NOMO-1 treated with DMSO at 0.1 percent for 48 hours (cell line): ENCODE results near the gene SLC5A2.
"Not testable (repeated sequence)": the region's sequence is repeated elsewhere in the genome, so short reads cannot be mapped to it uniquely, and the experiment has no call there.

Experiments used
- DNase-seq: peaks from one replicate; lab custom pipeline; 2025; ENCODE audit not compliant: unreplicated experiment; lab: John Stamatoyannopoulos, UW

The SLC5A2 gene

DNA sequence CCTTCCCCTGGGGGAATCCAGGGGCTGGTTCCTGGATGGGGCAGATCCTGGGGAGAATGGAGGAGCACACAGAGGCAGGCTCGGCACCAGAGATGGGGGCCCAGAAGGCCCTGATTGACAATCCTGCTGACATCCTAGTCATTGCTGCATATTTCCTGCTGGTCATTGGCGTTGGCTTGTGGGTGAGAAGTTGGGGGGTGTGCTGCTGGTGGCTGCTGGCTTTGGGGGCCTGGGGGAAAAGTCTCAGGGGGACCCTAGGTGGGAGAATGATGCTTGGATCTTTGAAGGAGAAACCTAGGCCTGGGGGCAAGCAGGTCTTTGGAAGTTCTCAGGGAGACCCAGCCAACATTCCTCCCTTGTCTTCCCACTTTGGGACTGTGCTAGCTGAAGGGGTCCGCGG, at the start of gene SLC5A2:
SLC5A2 (plus strand) TSS at position 43 of the 400 bp plus-strand sequence; CDS start at position 57, 14 bp downstream.
- DNase-seq: no peak

DNA sequence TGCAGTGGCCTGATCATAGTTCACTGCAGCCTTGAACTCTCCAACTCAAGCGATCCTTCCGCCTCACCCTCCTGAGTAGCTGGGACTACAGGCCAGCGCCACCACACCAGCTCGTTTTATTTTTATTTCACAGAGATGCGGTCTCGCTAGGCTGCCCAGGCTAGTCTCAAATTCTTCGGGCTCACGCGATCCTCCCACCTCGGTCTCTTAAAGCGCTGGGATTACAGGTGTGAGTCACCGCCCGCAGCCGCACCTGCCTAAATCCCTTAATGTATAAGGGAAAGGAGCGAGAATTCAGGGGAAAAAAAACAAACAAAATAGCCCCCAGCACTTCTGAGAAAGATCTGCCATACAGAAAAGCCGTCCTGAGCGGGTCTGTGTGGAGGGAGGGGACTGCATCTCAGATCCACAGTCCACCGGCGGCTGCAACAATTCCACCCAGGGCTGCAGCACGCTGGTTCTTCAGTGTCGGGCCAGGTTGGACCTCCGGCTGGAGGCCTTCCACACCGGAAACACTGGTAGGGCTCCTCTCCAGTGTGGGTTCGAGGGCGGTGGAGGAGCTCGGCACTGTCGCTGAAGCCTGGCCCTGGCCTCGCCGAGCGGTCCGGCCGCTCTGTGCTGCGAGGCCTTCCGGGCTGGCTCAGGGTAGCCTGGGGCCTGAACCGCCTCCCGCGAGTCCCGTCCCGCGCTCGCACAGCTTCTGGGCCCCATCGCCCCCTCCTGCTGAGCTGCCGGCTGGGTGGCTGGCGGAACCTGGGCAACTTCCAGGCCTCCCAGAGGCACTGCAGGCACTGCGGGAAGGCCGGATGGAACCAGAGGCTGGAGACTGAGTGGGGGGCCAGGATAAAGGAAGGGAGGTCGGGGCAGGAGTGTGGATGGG, 47.3 kb upstream of the SLC5A2 start:
- no peak for DNase-seq

DNA sequence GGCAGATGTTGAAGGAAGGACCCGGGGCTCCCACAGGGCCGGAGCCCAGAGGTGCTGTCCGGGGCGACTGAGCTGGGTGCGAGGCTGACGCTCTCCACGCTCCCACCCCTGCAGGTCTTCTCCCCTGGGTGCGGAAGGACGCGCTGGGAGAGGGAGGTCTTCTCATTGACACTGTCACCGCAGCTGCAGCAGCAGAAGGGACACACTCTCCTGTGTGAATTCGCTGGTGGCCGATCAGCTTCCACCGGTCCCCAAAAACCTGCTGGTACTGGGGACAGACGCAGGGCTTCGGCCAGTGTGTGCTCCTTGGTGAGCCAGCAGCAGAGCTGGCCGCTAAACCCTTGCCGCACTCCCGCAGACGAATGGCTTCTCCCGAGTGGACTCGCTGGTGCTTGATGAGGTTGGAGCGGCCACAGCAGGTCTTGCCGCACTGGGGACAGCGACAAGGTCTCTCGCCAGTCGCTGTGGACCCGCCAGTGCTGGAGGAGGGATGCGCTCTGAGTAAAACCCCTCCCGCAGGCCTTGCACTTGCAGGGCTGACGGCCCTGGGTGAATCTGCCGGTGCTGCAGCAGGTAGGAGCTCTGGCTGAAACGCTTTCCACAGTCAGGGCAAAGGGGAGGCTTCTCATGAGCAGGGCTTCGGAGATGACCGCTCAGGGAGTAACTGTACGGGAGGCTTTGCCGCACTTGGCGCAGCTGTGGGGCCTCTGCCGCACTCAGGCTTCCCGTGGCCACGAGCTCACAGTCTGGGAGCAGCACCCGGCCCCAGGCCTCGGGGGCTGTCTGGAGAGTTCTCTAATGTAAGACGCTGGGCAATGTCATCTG, 46.5 kb upstream of the SLC5A2 start:
- no peak for DNase-seq

DNA sequence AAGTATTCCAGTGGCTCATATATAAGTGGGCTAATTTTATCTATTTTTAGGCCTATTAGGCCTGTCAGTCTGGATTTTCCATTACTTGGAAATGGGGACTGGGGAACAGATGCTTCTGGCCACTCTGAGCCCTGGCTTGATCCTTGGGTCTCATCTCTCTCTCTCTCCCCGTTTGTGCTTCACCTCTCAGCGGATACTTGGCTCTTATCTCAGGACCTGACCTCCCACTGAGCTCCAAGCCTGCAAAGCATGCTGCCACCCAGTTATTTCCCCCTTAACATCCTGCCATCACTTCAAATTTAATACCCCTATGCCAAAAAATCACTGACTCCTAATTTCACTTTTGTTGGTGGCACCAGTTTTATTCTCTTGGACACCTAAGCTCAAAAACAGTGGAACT, 44.5 kb upstream of the SLC5A2 start:
- DNase-seq: no peak

DNA sequence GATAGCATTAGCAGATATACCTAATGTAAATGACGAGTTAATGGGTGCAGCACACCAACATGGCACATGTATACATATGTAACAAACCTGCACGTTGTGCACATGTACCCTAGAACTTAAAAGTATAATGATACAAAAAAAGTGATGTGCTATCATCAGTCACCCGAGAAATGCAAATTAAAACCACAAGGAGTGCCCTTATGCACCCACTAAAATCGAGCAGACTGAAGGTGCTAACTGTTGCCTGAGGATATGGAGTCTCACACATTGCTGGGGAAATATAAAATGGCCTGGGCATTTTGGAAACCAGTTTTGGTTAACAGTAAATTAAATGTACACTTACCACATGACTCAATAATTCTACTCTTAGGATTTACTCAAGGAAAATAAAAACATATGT, 43.9 kb upstream of the SLC5A2 start:
- DNase-seq: not testable (repeated sequence)

DNA sequence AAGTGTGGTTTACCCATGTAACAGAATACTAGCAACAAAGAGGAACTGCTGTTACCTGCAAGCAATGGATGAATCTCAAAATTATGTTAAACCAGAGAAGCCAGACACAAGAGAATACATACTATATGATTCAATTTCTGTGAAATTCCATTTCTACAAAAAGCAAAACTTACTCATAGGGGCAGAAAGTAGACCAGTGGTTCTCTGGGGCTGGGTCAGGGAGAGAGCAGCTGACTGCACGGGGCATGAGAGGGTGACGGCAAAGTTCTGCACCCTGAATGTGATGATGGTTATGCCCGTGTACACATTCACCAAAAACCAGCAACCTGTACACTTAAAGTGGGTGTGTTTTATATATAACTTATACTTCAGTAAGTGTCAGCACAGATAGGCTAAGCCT, 43.4 kb upstream of the SLC5A2 start:
- DNase-seq: no peak

DNA sequence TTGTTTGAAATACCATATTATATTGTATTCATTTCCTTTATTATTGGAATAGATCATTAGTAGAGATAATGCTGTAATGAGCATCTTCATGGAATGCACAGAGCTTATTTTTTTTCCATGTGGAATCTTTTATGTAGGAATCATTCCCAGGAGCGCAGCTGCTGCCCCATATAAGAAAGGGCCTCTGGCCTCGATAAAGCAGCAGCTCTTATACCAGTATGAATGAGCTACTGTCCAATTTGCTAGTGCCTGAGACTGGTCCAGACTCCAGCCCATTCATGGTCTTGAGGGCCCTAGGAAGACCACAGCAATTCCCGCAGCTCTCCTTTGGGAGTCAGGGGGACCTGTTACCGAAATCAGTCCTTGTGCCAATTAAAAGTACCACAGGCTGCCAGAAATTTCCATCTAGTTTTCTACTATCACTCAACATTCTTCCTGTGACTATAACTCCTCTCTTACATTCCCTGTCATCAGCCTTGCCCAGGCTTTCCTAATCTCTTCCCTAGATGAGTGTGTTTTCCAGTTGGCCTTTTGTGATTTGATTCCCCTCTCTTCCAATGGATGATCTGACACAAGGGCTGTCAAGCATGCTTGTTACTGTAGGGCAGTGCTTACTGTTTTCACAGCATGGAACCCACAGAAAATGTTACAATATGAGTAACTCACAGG, 42.3 kb upstream of the SLC5A2 start:
- no peak for DNase-seq

DNA sequence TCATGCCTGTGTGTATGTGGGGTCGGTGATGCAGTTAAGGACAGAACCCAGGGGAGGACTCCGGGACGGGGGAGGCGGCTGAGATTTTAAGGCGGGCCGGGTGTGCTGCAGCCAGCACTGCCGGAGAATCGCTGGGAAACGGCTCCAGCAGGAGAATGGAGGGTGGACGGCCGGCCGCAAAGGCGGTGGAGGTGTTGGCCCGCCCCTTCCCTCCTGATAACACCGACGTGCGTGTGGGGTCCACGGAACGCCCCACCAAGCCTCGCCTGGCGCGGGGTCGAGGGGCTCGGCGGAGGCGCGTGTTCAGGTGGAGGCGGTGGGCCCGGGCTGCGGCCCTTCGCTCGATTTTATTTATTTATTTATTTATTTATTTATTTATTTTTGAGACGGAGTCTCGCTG, 41.0 kb upstream of the SLC5A2 start:
- no peak for DNase-seq

DNA sequence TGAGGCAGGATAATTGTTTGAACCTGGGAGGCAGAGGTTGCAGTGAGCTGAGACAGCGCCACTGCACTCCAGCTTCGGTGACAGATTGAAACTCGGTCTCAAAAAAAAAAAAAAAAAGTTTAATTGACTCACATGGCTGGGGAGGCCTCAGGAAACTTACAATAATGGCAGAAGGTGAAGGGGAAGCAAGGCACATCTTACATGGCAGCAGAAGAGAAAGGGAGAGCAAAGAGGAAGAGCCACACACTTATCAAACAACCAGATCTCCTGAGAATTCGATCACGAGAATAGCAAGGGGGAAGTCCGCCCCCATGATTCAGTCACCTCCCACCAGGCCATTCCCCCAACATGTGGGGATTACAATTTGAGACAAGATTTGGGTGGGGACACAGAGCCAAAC, 37.0 kb upstream of the SLC5A2 start:
- DNase-seq: not testable (repeated sequence)

DNA sequence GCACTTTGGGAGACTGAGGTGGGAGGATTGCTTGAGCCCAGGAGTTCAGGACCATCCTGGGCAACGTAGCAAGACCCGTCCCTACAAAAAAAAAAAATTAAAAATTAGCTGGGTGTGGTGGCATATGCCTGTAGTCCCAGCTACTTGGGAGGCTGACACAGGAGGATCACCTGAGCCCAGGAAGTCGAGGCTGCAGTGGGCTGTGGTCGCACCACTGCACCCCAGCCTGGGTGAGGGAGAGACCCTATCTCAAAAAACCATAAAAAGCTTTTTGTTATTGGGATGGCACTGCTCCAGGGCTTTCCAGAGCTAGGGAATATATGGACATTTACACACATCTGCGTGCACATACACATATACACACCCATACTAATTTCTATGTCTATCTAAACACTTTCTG, 31.7 kb upstream of the SLC5A2 start:
- no peak for DNase-seq

DNA sequence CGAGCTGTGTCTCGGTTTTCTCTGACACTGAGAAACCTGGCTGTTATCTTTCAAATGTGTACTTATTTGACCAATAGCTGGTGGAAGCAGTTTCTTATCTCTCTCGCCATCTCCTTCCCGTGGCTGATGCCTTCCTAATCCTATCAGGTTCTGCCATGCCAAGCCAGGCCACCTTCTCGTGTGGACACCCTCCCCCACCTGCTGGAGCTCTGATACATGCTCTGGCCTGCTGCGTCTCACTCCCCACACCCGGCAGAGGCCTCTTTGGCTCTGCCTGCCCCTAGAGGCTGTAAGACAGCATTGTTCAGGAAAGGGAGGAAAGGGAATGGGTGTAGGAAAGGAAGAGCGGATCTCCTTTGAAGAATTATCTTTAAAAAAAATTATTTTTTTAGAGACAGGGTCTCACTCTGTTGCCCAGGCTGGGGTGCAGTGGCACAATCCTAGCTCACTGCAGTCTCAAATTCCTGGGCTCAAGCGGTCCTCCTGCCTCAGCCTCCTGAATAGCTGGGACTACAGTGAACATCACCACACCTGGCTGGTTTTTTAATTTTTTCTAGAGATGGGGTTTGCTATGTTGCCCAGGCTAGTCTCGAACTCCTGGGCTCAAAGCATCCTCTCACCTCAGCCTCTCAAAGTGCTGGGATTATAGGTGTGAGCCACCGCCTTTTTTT, 31.1 kb upstream of the SLC5A2 start:
- no peak for DNase-seq

DNA sequence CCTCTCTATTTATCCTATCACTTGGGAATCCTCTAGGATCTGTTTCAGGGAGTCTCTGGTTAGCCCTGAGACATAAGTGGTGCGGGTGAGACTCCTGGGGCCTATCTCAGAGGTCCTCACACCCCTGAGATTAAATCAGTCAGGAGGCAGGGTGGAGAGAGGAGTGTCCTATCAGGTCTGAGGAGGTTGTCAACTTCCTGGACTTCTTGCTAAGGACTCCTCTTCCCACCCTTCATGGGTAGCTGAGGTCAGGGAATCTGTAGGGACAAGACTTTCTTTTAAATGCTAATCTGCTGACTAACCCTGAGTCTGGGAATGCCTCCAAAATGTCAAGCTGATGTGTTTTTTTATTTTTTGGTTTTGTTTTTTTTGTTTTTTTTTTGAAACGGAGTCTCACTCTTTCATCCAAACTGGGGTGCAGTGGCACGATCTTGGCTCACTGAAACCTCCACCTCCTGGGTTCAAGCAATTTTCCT, 30.3 kb upstream of the SLC5A2 start:
- DNase-seq: no peak

DNA sequence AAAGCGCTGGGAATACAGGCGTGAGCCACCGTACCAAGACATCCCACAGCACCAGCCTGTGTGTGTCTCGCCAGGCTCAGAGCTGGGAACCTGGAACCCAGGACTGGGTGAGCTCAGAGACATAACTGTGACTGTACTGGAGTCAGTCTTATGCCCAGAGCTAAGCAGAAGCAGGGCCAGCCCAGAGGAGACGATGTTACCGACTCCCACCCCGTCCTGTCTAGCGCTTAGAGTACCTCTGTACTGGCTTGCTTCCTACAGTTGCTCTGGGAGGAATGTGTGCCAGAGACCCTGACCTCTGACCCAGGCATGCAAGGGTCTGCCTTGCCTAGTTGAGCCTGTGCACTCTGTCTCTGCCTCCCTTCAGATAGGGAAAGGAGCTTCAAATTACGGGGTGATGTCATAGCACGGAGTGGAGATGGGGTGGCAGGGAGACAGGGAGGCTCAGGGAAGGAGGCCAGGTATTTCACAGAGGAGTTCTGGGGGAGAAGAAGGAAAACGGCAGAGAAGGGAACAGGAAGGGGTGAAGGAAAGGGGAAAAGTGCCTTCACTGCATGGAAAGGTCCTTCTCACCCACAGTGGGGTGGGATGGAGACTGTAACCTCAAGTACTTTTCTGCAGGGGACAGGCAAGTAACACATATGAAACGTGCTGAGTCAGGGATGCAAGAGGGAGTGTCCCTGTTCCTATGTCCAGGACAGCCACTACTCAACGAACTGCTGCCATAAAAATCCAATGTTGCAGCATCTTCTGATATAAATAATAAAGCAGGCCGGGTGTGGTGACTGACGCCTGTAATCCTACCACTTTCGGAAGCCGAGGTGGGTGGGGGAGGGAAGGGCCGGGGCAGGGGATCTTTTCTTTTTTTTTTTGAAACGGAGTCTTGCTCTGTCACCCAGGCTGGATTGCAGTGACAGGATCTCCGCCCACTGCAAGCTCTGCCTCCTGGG, 29.4 kb upstream of the SLC5A2 start:
- peak; percentile 29 for DNase-seq

DNA sequence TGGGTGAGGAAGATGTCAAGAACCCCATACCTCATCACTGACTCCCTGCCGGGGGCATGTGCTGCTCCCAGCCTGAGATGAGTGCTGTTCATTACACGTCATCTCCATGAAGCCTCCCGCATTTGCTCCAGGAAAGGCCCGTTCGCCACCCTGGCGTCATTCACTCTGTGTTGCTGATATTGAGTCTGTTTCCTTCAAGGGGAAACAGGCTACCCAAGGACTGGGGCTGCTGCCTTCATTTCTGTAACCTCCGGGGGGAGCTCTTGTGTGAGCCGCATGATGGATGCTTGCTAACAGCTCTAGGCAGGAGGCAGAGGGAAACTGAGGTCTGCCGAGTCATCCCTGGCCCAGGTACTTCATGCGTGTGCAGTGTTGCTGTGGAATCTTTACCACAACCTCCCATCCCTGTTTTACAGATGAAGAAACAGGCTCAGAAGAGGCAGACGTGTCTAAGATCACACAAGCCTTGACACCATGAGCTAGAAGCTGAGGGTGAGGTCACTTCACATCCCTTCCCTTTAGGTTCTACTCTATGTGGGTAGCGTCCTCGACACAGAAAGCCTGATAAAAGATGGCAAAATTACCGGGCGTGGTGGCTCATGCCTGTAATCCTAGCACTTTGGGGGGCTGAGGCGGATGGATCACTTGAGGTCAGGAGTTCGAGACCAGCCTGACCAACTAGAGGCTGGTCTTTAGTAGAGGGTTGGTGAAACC, 27.2 kb upstream of the SLC5A2 start:
- no peak for DNase-seq

DNA sequence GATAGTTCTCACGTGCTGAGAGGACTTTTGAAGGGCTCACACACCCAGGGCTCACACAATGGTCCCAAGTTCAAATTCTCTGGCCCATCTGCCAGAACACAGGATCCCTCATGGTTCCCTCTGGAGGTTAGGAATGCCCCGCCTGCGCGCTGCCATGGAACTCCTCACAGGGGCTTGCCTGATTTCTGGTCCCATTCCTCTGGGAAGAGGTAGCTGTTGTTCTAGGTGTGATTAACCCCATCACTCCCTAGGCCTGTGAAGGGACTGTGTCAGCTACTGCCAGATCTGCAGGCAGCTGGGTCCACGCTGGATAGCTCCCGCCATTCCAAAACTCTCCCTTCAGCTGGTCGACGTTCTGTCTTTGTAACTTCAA, 25.9 kb upstream of the SLC5A2 start:
- no peak for DNase-seq

DNA sequence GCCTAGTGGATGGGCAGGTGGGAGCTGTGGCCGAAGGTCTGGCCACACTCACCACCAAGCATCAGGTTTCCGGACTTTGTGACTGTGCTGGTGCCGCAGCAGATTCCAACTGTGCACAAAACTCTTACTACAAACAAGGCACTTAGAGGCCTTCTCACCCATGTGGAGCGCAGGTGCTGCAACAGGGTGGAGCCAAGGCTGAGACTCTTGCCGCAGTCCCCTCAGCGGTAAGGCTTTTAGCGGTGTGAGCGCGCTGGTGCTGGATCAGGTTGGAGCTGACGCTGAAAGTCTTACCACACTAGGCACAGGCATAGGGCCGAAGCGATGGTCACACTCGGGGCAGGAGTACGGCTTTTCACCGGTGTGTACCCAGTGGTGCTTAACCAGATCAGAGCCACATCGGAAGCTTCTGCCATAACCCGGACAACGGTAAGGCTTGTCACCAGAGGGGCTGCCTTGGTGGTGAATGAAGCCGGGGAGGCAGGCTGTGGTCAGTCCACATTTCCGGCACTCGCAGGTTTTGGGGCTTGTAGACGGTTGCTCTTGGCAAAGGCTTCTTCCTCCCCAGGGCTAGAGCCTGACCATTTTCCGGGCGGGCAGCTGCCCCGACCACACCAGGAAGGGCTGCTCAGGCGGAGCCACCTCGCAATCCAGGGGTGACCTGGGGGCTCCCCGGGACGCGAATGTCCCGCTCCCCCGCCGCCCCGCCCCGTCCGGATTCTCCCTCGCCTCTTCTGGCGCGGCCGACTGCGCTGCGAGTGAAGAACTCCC, 24.7 kb upstream of the SLC5A2 start:
- peak; percentile 52 for DNase-seq

DNA sequence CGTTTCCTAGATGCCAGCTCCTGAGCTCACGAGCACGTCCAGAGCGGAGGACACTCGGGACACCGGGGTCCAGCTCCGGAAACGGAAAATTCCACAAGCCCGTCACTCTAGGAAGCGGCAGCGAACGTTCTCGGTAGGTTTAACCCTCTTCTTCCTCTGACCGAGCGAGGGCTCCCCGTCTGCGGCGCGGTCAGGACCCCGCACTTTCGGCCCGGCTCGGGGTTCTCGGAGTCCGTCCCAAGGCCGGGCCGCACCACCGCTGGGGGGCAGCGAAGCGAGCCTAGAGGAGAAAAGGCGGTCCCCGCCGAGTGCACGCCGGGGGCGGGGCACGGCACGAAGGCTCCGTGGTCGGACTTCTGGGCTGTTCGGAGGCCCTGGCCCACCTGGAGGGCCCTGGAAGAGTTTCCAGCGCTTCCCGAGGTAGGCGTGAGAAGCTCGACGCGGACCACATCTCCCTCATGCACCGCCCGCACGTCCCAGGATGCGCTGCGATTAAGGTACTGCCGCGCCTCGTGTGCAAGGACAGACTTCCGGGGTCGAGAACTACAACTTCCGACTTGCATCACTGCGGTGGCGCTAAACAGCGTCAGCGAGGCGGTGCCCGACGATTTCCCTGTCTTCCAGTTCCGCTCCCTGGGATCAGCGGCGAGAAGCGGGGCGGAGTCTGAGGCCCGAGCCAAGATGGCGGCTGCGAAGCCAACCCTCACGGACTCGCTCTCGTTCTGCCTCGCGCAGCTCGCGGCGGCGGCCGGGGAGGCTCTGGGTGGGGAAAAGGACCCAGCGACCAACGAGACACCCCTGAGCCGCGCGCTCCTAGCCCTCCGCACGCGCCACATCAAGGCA, 23.9 kb upstream of the SLC5A2 start, which contains the start of gene ARMC5:
ARMC5 (plus strand) TSS at position 658 of the 843 bp plus-strand sequence; CDS start at position 682, 24 bp downstream.
- peak; percentile 96 for DNase-seq
